GM18517 (cell line): ENCODE results near the gene MTMR3.
"Not testable (repeated sequence)": the region's sequence is repeated elsewhere in the genome, so short reads cannot be mapped to it uniquely, and the experiment has no call there.

Source experiments
- ATAC-seq: cut with Tn5 transposase; IDR thresholded peaks from one replicate; pipeline ENCODE4 v1.9.1; 2021; ENCODE audit warnings: mild to moderate bottlenecking, moderate library complexity; ENCODE audit not compliant: unreplicated experiment

Gene MTMR3

DNA sequence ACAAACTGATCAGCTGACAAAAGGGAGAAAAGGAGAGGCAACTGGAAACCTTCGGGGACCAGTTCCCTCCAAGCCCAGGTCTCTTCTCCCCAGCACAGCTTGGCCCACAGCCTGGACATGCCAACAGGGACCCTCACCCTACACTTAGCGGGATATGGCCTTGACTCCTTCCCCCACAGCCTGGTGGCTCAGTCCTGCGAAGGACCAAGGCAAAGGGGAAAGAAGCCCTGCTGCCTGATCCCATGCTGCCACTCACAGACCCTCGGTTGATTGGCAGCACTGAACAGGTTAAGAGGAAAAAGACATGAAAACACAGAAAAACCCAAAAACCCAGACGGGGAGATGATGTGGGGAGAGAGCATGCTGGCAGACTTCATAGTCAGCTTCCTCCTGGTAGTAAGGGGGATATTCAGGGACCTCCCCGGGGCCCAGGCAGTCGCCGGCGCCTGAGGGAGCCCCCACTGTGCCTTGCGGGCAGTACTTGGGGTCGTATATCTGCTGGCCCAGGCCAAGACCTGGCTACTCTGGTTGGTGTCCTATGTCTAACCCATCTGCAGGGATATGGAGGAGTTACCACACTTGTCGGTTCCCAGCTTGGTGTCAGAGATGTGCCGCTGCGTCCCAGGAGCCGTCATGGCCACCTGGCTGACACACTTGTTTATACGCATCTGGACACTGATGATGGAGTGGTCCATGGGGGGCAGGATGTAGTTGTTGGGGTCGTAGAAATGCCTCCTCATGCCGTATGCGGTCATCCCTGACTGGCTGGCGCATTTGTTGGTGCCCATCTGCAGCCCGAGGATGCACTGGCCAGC, 163.1 kb downstream of the MTMR3 start:
- ATAC-seq: no peak

DNA sequence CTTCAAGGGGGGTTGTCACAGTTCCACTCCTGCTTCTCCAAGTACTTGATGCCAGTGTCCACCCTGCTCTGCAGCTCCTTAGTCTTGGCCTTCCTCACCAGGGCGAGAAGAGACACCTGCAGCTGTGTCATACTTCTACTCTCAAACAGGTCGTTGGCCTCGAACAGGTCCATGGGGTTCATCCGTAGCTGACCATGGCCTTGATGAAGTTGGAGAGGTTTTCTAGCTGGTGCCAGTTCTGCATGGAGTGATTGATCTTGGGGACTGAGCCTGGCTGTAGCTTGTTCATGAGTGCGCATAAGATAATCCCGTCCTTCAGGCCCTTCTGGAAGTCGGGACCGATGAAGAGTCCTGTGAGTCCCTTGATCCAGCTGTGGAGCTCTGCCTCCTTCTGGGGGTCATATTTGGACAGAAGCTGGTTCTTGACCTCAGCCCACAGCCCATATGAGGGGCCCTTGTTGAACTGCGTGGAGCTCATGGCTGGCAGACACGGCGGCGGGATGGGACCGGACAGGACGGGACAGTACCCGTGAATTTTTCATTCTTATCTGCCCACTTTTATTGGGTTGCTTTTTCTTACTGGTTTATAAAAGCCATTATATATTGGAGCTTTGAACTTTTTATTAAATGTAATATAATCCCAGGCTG, 163.9 kb downstream of the MTMR3 start:
- ATAC-seq: no peak

DNA sequence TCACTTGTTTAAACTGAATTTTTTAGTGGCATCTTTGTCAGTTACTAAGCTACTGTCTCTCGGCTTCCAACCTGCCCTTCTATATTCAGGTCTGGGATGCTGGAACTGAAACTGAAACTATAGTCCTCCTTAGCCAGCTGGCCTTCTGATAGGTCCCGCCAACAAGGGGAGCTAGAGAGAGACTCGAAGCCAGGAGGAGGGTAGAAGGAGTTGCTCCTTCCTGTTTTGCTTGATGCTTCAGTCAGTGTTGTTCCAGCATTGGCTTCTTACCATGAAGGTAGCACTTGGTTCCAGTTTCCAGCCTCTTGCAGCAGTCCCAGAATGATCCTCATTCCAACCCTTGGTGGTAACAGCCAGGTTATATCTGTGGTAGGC, 164.4 kb downstream of the MTMR3 start:
- ATAC-seq: no peak

DNA sequence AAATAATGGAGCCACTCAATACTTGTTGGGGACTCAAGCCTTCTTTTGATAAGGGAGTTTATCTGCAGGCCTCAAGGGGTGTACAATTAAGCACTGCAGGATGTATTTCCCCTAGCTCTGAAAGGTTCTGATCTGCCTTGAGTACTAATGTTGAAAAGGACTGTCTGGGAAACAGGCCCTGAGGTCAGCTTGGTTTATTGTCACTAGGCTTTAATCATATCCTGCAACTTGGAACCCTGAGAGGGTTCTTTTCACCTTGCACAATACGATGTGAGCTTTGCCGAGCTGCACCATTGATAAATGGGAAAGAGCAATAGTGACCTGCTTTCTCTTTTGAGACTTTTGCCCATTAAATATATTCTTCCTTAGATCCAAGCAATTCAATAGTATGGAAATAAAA, 165.7 kb downstream of the MTMR3 start:
- no peak for ATAC-seq

DNA sequence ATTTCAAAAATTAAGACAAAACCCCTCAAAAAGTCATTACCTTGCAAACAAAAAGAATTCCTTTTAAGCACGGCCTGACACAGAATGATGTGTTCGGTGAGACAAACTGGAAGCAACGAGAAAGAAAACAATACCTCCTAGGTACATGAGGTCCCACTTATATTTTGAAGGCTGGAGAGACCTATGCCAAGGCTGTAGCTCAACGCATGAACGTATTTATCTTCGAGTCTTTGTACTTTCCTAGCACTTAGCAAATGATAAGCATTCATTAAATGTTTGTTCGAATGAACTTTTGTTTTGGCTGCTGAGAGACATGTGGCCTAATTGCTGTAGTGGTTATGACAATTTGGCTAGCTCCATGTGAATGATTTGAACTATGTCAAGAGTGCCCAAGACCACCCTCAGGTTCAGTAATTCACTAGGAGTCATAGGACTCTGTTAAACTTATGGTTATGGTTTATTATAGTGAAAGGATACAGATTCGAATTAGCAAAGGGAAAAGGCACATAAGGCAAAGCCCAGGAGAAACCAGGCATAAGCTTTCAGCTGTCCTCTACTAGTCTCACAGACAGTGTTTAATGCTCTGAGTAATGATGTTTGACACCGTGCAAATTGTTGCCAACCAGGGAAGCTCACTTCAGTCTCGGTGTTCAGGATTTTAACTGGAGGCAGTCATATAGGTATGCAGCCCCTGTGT, 171.2 kb downstream of the MTMR3 start:
- ATAC-seq: no peak

DNA sequence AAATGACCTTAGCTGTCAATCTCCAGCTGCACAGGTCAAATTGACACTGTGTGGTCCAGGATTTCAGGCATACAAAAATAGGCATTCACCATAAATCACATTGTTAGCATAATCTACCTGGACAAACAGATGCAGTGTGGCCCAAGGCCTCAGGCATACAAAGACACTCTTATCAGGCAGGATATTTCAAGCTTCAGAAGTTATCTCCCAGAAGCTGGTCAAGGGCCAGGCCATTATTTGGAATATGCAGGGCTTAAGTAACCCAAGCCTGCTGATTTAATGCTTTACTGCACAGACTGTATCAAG, 171.7 kb downstream of the MTMR3 start:
- no peak for ATAC-seq

DNA sequence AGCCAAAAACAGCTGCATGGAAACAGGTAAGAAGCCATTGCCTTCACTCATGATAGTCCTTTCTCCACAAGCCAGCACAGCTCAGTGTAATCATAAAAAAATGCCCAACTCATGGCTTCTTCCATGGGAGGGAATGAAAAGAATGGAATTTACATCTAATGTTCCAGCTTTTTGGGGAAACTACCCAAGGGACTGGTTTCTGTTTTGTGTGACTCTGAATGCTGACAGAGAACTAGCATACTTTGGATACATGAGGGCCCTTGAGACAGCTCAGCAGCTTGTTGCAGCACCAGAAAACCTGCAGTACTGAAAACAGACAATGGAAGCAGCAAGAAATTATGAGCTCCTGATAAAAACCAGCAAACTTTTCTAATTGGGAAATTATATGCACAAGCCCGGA, 173.0 kb downstream of the MTMR3 start:
- no peak for ATAC-seq

DNA sequence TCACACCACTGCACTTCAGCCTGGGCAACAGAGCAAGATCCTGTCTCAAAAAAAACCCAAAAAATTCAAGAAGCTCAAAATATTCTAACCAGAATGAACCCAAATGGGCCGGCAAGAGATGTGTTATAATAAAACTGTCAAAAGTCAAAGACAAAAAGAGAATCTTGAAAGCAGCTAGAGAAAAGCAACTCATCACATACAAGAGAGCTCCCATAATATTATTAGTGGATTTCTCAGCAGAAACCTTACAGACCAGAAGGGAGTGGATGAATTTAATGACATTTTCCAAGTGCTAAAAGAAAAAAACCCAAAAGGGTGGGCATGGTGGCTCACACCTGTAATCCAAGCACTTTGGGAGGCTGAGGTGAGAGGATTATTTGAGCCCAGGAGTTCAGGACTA, 174.4 kb downstream of the MTMR3 start:
- ATAC-seq: no peak

DNA sequence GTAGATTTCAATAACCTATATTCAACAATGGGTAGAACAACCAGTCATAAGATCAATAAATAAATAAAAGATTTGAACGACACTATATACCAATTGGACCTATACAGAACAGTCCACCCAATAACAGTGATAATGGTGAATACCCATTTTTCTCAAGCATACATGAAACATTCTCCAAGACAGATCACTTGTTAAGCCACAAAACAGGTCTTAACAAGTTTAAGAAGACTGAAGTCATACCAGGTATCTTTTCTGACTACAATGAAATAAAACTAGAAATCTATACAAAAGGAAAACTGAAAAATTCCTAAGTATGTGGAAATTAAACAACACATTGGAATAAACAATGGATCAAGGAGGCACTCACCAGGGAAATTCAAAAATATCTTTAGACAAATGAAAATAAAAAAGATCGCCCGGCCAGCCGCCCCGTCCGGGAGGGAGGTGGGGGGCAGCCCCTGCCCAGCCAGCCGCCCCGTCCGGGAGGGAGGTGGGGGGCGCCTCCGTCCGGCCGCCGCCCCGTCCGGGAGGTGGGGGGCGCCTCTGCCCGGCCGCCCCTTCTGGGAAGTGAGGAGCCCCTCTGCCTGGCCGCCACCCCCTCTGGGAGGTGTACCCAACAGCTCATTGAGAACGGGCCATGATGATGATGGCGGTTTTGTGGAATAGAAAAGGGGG, 176.5 kb downstream of the MTMR3 start:
- not testable (repeated sequence) for ATAC-seq

DNA sequence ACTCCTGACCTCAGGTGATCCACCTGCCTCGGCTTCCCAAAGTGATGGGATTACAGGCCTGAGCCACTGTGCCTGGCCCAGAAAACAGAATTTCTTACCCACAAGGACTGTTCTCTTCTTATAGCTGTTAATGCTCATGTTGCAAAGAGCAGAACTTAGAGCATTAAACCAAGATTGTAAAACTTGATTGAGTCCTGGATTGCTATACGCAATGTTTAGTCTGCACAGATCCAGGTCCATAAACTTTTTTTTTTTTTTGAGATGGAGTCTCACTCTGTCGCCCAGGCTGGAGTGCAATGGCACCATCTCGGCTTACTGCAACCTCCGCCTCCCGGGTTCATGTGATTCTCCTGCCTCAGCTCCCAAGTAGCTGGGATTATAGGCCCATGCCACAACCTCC, 178.1 kb downstream of the MTMR3 start:
- ATAC-seq: not testable (repeated sequence)

DNA sequence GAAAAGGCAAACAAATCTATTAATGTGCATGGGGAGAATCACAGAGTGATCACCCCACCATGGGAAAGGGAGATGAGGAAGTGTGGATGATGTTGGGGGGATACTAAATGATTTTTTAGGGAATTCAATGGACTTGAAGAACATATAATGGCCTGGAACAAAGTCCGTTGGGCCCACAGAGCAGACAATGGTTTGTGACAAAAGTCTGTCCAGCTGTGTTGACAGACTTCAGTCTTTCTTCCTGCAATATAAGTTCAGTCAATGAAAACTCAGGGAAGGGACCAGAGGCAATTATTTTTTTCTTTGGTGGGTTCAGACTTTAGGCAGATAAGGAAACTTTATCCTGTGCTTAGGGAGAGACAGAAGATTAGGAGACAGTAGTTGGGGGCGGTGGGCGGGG, 179.3 kb downstream of the MTMR3 start:
- ATAC-seq: no peak

DNA sequence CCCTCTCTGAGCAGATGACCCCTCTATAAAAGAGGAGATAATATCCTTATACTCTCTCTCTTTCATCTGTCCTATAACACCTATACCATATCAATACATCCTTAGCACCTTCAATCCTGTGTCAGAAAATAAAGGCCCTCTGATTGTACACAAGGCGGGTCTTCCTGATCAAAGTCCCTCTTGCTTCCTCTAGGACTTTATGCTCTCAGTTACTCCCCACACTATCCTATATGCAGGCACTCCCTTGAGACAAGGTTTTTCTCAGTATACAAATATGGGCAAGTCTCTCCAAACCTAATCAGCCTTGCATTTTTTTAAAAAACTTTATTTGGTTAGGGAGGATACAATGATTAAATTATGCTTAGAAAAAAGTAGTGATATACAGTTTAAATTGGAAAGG, 180.0 kb downstream of the MTMR3 start:
- no peak for ATAC-seq

DNA sequence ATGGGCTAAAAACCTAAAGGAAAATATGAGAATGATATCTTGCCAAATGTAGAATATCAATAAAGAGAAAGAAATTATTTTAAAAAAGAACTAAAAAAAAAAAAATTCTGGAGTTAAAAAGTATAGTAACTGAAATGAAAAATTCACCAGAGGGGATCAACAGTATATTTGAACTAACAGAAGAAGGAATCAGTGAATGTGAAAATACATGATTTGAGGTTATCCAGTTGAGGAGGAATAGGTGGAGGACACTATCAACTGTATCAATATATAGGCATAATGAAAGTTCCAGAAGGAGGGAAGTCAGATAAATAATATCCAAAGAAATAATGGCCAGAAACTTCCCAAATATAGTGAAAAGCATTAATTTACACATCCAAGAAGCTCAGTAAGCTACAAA, 181.2 kb downstream of the MTMR3 start:
- no peak for ATAC-seq

DNA sequence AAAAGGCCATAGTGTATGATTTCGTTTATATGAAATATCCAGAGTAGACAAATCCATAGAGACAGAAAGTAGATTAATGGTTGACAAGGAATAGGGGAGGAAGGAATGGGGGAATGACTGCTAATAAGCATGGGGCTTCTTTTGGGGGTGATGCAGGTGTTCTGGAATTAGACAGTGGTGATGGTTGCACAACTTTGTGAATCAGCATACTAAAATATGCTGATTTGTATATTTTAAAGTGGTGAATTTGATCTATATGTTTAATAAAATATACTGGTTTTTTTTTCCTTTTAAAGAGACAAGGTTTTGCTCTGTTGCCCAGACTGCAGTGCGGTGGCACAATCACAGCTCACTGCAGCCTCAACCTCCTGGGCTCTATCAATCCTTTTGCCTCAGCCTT, 190.8 kb downstream of the MTMR3 start:
- ATAC-seq: no peak

DNA sequence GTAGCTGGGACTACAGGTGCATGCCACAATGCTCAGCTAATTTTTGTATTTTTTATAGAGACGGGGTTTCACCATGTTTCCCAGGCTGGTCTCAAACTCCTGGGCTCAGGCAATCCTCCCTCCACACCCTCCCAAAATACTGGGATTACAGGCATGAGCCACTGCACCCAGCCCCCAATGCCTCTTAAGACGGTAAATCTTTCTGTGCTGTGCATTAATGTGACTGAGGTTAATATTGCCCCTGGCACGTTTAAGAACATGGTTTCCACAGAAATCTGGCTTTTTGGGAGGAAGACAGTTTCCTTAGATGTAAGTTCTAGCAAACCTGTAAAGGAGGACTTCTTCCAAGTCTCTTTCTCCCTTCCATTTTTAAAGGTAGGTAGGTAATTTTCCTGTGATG, 191.2 kb downstream of the MTMR3 start:
- ATAC-seq: no peak

DNA sequence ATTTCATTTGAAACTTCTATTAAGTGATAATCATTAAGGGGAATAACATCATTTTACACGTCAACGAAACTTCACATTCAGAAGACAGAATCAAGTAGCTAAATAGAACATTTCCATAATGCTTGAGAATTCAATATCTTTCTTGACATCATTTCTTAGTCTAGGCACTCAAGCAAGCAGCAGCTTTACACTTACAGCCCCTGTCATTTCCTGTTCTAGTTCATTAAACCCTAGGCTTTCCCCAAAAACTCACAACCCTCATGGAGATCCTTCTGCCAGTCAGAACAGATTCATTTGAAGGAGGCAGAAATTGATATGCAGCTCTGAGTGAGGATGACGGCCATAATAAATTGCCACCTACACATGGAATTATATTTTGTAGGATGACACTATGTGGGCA, 192.0 kb downstream of the MTMR3 start:
- no peak for ATAC-seq

DNA sequence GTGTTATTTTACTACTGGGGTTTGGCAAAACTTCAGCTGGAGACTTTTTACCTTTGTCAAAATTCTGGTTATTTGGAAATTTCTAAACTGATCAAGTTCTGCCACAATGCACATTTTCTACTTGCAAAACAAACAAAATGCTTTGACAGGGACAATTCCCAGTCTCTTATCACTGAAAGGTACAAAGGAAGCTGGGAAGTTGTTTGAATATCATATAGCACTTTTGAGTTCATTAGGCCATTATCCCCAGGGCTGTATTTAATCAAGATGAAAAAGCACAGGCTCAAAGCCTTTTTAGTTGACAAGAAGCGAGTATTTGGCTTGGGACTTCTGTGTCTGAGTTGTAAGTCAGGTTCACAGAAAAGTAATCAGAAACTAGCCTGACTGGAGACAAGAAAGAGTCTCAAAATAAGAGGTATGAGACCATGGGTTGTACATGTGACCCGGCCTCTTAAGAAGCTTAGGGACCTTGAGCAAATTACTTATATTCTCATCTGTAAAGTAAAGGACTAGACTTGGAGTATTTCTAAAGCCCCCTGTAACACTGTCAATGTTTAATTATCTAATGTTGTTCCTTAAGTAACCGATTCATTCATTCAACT, 194.4 kb downstream of the MTMR3 start:
- ATAC-seq: no peak

DNA sequence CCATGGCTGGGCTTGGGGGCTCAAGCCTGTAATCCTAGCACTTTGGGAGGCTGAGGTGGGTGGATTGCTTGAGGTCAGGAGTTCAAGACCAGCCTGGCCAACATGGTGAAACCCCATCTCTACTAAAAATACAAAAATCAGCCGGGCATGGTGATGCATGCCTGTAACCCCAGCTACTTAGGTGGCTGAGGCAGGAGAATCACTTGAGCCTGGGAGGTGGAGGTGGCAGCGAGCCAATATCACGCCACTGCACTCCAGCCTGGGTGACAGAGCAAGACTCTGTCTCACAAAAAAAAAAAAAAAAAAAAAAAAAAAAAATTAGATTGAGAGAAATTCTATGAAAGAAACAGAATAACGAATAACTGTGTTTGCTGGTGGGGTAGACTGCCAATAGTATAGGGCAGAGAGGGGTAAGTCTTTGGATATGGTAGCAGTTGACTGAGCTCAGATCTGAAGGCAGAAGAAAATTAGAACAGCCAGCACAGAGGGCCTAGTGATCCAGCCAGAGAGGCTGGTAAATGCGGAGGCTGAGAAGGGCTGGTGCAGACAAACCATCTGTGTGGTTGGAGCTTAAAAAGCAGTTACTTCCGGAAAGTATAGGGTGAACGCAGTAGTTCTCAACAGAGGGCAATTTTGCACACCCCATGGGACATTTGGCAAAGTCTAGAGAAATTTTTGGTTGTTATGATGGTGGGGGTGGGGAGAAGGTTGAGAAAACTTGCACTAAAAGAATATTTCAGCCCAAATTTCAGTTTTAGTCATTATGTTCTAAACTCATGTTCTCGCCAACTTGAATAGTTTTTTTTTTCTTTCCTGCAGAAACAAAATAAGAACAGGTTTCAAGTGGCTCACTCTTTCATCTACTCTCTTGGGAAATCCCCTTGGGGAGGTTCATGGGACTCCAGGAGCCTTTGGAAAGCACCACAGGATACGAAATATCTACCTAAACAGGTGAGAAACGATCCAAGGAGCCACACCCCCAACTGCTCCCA, 195.6 kb downstream of the MTMR3 start:
- ATAC-seq: no peak

DNA sequence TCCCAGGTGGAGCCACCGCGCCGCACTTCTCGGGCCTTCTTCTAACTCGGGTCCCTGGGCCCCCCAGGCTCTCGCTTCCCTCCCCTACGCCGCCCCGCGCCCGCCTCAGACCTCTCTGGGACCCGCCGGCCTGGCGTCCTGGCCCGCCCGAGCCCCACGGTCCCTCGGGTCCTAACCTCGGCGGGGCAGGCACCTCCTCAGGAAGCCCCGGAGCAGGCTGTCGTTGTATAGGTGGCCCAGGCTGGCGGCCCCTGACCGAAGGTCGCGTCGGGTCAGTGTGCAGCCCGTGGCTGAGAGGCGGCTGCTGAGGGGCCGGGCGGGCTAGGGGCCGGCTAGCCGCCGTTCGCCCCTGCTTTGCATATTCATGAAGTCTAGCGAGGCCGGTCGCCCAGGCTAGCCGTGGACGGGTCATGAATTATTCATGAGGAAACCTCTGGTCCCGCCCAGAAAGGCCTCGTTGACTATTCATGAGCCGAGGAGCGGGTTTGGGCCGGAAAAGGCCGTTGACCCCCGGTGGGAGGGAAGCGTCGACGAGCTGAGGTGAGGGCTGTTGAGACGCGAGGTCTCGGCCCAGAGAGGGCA, 197.1 kb downstream of the MTMR3 start, which contains the start of gene HORMAD2:
Gene HORMAD2 (plus strand): TSS at position 513 of the 582 bp plus-strand sequence. CDS start 13,489 bp downstream, outside the sequence.
- no peak for ATAC-seq
